Measurements from ENCODE around the gene NUP98. TPM values are rescaled to one million over a fixed set of nuclear protein-coding genes. Genes with fewer than 3 reads are reported as not detected.
A peak's percentile ranks its signal among the peaks of the same experiment; 100 is the strongest.

Gene NUP98
- total and polyA plus RNA-seq, 8 donors = 12.2 to 38.0 (median 26.1) TPM

DNA sequence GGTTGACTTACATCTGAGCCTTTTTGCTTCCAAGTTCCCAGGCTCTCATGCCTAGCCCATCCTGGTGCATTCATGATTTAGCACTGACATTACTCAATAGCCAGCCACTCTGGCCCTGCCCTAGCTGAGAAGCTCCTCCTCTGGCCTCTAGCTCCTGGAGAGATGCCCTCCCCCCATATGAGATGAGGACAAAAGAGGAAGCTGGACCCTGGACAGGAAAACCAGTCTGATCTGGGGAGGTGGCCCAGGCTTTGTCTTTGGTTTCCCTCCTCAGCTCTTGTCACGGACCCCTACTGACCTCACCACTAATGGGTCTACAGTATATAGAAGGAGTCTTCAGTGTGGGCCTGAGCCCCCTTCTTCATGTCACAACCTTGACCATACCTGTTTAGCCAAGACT is 40.4 kb upstream of the NUP98 start:
- Histone ChIP-seq H3K27ac (peak overlapping the region in 2 of 4 donors; percentile 46 to 50), H3K4me3 (peak overlapping the region in 1 of 4 donors; percentile 12), H3K36me3 (no peaks in the 10 kb centered on the region), H3K27me3 (no peaks in the 10 kb centered on the region), H3K4me1 (peaks cover 0 to 15% (median 6%) of the 10 kb centered on the region in 3 donors), H3K9me3 (no peaks in the 10 kb centered on the region)
- peak in 1 of 6 donors; percentile 59 for DNase-seq
- WGBS, 2 donors = 92 to 100% methylated on average over 1 of the region's 1 CpG
- TF ChIP-seq, protein P1, sequence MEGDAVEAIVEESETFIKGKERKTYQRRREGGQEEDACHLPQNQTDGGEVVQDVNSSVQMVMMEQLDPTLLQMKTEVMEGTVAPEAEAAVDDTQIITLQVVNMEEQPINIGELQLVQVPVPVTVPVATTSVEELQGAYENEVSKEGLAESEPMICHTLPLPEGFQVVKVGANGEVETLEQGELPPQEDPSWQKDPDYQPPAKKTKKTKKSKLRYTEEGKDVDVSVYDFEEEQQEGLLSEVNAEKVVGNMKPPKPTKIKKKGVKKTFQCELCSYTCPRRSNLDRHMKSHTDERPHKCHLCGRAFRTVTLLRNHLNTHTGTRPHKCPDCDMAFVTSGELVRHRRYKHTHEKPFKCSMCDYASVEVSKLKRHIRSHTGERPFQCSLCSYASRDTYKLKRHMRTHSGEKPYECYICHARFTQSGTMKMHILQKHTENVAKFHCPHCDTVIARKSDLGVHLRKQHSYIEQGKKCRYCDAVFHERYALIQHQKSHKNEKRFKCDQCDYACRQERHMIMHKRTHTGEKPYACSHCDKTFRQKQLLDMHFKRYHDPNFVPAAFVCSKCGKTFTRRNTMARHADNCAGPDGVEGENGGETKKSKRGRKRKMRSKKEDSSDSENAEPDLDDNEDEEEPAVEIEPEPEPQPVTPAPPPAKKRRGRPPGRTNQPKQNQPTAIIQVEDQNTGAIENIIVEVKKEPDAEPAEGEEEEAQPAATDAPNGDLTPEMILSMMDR (IDR thresholded peaks at IDR 0.05) = no peak
- peak in 2 of 4 donors; percentile 2 to 7 for ATAC-seq
- no peak for FAIRE-seq
- intact Hi-C loops (cut with DNase I) = no loop called here

GRCh38 chr11:3836903-3837302 is 39.5 kb upstream of the NUP98 start:
- Histone ChIP-seq H3K4me3 (peak overlapping the region in 1 of 4 donors; percentile 12), H3K4me1 (peaks cover 7 to 18% (median 12%) of the 10 kb centered on the region in 3 donors), H3K27me3 (no peaks in the 10 kb centered on the region), H3K9me3 (no peaks in the 10 kb centered on the region), H3K36me3 (no peaks in the 10 kb centered on the region), H3K27ac (peak overlapping the region in 1 of 4 donors; percentile 27)
- DNase-seq (peak in 1 of 6 donors; percentile 36), ATAC-seq (no peak), FAIRE-seq (no peak)
- intact Hi-C loops (cut with DNase I) = no loop called here
- TF ChIP-seq, protein P1 (IDR thresholded peaks at IDR 0.05) = no peak
- WGBS, 2 donors = 80 to 86% methylated on average over 5 of the region's 5 CpGs

DNA sequence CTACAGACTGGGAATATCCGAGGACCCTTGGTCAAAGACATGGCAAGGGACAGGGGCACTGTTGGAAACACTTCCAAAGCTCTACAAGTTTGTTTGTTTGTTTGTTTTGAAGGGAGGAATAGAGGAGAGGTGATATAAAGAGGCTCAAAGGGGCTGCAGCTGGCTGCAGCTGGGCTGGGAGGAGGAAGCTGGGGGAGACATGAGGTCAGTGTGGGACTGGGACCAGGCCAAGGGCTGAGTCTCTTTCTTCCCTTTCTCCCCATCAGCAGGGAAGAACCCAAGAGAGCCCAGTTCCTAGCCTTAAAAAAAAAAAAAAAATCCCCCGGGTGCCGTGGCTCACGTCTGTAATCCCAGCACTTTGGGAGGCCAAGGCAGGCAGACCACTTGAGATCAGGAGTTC is 38.4 kb upstream of the NUP98 start:
- peaks cover 7 to 16% (median 12%) of the 10 kb centered on the region in 3 donors for H3K4me1 ChIP-seq
- no peak overlapping the region for H3K4me3 ChIP-seq
- DNase-seq = no peak
- peak in 1 of 4 donors; percentile 8 for ATAC-seq
- H3K27ac ChIP-seq = no peak overlapping the region
- TF ChIP-seq, protein P1 (IDR thresholded peaks at IDR 0.05) = no peak
- no peak for FAIRE-seq
- no peaks in the 10 kb centered on the region for H3K9me3 ChIP-seq
- 88 to 89% methylated on average over 4 of the region's 4 CpGs for WGBS, 2 donors
- intact Hi-C loops (cut with DNase I) = no loop called here
- no peaks in the 10 kb centered on the region for H3K27me3 ChIP-seq
- H3K36me3 ChIP-seq = no peaks in the 10 kb centered on the region

DNA sequence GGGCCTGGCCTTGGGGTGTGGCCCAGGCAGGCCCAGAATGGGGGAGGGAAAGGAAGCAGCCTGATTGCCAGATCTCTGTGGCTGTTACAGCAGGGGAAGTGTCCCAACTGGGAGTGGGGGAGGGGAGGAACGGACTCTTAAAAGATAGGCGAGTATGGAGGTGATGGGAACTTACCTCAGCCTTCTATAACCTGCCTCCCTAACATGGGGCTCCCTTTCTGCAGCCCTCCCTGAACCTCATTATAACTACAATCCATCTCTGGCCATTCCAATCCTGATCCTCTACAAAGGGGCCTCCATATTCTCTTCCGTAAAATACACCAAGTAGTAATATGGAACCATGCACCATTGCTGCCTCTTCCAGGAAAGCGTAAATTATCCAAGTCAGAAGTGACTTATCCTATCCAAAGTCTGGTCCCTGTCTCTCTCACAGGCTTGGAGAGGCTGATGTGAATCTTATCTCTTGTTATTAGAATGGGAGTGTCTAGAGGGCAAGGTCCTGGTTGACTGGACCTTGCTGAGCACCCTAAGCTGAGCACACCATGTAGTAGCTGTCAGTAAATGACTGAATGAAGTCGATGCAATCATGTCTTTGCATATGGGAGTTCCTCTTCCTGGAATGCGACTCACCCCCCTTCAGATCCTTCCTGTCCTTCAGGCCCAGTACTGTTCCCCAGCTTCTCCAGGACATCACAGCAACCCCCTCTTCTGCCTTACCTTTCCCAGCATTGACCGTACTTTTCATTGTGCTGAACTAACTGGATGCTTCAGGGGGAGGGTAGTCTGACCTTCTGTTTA is 37.5 kb upstream of the NUP98 start:
- peak in 3 of 4 donors; percentile 11 to 20 (median 12) for ATAC-seq
- DNase-seq = peak in 1 of 6 donors; percentile 56

More for the DNA sequence above, 37.5 kb upstream of the NUP98 start:
- TF ChIP-seq, protein P1 (IDR thresholded peaks at IDR 0.05) = no peak
- Histone ChIP-seq H3K9me3 (no peaks in the 10 kb centered on the region), H3K4me1 (peaks cover 7 to 15% (median 10%) of the 10 kb centered on the region in 3 donors), H3K27me3 (no peaks in the 10 kb centered on the region), H3K4me3 (no peak overlapping the region), H3K36me3 (no peaks in the 10 kb centered on the region), H3K27ac (no peak overlapping the region)
- FAIRE-seq = no peak
- intact Hi-C loops (cut with DNase I) = no loop called here
- WGBS, 2 donors = 86 to 96% methylated on average over 7 of the region's 7 CpGs
